ENCODE data around the gene NTSR1.

NTSR1 gene

DNA sequence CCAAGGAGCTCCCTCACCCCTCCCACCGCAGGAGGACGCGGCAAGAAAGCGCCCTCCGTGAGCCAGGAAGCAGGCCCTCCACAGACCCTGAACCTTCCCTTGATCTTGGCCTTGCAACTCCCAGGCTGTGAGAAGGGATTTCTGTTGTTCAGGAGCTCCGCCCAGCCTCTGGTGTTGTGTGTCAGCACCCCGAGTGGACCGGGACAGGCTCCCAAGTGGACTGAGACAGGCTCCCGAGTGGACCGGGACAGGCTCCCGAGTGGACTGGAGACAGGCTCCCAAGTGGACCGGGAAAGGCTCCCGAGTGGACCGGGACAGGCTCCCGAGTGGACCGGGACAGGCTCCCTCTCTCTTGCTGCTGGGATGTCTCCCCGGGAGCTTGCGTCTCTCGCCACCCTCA is 9.3 kb upstream of the NTSR1 start:
- TF ChIP-seq, protein P1, sequence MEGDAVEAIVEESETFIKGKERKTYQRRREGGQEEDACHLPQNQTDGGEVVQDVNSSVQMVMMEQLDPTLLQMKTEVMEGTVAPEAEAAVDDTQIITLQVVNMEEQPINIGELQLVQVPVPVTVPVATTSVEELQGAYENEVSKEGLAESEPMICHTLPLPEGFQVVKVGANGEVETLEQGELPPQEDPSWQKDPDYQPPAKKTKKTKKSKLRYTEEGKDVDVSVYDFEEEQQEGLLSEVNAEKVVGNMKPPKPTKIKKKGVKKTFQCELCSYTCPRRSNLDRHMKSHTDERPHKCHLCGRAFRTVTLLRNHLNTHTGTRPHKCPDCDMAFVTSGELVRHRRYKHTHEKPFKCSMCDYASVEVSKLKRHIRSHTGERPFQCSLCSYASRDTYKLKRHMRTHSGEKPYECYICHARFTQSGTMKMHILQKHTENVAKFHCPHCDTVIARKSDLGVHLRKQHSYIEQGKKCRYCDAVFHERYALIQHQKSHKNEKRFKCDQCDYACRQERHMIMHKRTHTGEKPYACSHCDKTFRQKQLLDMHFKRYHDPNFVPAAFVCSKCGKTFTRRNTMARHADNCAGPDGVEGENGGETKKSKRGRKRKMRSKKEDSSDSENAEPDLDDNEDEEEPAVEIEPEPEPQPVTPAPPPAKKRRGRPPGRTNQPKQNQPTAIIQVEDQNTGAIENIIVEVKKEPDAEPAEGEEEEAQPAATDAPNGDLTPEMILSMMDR (conservative IDR thresholded peaks at IDR 0.05; ENCODE audit: low read depth, low read length): no peak
- H3K4me3 ChIP-seq (IDR thresholded peaks at IDR 0.05; ENCODE audit: insufficient read depth, low read depth, low read length): no peak overlapping the region
- no peak overlapping the region for H2AFZ ChIP-seq (ENCODE audit: low read depth)
- peaks cover 97% of the 10 kb centered on the region for H3K27me3 ChIP-seq (ENCODE audit: insufficient read depth, low read depth)
- no peak overlapping the region for H3K4me2 ChIP-seq
- H3K79me2 ChIP-seq (ENCODE audit: insufficient read depth, low read depth): no peaks in the 10 kb centered on the region
- H3K4me1 ChIP-seq (ENCODE audit: low read depth, poor library complexity, severe bottlenecking): no peaks in the 10 kb centered on the region
- H3K27ac ChIP-seq: no peak overlapping the region
- no peaks in the 10 kb centered on the region for H3K36me3 ChIP-seq (ENCODE audit: insufficient read depth)
- H4K20me1 ChIP-seq (ENCODE audit: insufficient read depth): no peaks in the 10 kb centered on the region
- no peak overlapping the region for H3K9ac ChIP-seq

DNA sequence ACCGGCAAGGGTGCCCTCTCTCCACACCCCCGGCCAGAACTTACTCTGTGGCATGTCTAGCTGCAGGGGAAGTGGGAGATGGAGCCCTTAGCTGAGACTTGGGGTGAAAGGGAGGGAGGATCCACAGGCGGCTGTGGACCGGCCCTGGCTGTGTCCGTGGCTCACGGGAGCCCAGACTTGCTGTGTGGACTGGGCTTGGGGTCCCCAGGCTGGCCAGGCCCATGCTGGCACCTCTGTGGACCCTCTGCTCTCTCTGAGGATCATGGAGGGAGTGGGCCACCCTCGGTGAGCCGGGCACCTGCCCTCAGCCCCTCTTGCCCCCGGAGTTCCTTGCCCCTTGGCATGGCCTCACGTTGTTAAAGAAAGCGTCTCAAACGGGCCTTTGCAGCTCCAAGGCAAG is 8.9 kb upstream of the NTSR1 start:
- Histone ChIP-seq H3K36me3 (ENCODE audit: insufficient read depth) (no peaks in the 10 kb centered on the region), H3K4me3 (IDR thresholded peaks at IDR 0.05; ENCODE audit: insufficient read depth, low read depth, low read length) (no peak overlapping the region), H3K4me1 (ENCODE audit: low read depth, poor library complexity, severe bottlenecking) (no peaks in the 10 kb centered on the region), H2AFZ (ENCODE audit: low read depth) (no peak overlapping the region), H3K27me3 (ENCODE audit: insufficient read depth, low read depth) (peaks cover 97% of the 10 kb centered on the region), H3K9ac (no peak overlapping the region), H3K27ac (no peak overlapping the region), H3K4me2 (no peak overlapping the region), H4K20me1 (ENCODE audit: insufficient read depth) (no peaks in the 10 kb centered on the region), H3K79me2 (ENCODE audit: insufficient read depth, low read depth) (no peaks in the 10 kb centered on the region)
- TF ChIP-seq, protein P1 (conservative IDR thresholded peaks at IDR 0.05; ENCODE audit: low read depth, low read length): no peak

DNA sequence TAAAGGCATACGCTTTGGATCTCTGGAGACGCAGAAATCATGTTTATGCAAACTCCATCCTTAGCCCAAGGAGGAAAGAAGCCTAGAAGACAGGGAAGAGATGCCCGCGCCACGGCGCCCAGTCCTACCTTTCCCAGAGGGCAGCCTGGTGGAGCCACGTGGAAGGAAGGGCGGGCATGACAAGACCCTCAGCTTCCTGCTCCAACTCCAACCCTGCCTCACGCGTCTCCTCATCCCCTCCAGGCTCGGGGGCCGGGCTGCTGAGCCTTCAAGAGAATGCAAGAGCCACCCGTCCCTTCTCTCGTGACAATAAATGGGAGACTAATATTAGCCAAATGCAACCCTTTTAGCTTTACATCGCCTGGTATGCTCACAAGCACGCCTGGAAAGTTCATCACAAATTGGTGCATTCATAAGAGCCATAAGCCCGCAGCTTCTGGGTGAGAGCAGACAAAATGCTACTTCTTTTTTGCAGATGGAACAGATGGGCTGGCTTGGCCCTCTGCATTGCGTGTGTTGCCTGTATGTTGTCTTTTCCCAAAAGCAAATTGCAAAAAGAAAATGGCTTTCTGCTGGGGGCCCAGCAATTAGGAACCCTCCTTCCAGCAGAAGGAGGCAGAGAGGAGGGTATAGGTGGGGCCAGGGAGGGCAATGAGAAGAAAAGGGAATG is 8.2 kb upstream of the NTSR1 start:
- Histone ChIP-seq H3K4me1 (ENCODE audit: low read depth, poor library complexity, severe bottlenecking) (no peaks in the 10 kb centered on the region), H3K9ac (no peak overlapping the region), H3K79me2 (ENCODE audit: insufficient read depth, low read depth) (no peaks in the 10 kb centered on the region), H3K27ac (no peak overlapping the region), H3K4me2 (no peak overlapping the region), H3K27me3 (ENCODE audit: insufficient read depth, low read depth) (peaks cover 97% of the 10 kb centered on the region), H2AFZ (ENCODE audit: low read depth) (no peak overlapping the region), H3K4me3 (IDR thresholded peaks at IDR 0.05; ENCODE audit: insufficient read depth, low read depth, low read length) (no peak overlapping the region), H3K36me3 (ENCODE audit: insufficient read depth) (no peaks in the 10 kb centered on the region), H4K20me1 (ENCODE audit: insufficient read depth) (no peaks in the 10 kb centered on the region)
- TF ChIP-seq, protein P1 (conservative IDR thresholded peaks at IDR 0.05; ENCODE audit: low read depth, low read length): no peak

DNA sequence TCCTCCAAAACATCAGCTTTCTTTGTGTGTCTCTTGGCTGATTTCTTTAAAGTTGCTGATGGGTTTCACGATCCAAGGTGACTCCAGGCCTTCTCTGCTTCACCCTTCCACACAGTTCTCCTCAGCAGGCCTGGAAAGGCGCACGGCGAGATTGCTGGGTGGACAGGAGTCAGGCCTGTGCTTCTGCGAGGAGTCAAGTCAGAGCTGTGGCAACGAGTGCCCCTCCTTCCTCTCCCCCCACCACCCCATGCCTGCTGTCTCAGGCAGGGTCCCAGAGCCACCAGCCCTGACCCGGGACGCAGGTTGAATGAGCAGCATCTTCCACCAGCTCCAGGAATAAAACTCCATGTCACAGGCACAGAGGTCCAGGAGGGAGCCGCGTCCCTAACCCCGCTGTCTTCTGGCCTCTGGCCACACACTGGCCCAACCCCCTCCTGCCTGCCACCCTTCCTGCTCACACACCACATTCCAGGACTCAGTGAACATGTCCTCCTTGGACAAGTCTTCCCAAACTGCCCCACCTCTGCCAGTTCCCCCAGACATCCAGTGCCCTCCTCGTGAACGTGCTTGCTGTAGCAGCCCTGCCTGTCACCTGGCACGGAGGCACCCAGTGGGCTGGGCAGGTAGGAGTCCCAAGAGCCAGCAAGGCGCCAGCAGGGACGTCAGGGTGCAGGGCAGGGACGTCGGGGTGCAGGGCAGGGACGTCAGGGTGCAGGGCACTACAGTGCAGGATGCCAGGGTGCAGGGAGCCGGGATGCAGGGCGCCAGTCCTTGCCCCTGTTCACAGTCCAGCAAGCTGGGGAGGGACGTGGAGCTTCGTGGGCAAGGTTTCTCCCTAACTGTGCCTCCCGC is 7.2 kb upstream of the NTSR1 start:
- Histone ChIP-seq H3K79me2 (ENCODE audit: insufficient read depth, low read depth) (no peaks in the 10 kb centered on the region), H3K36me3 (ENCODE audit: insufficient read depth) (no peaks in the 10 kb centered on the region), H3K4me3 (IDR thresholded peaks at IDR 0.05; ENCODE audit: insufficient read depth, low read depth, low read length) (no peak overlapping the region), H3K27me3 (ENCODE audit: insufficient read depth, low read depth) (peaks cover 97% of the 10 kb centered on the region), H3K9ac (no peak overlapping the region), H4K20me1 (ENCODE audit: insufficient read depth) (no peaks in the 10 kb centered on the region), H3K27ac (no peak overlapping the region), H2AFZ (ENCODE audit: low read depth) (no peak overlapping the region), H3K4me2 (no peak overlapping the region), H3K4me1 (ENCODE audit: low read depth, poor library complexity, severe bottlenecking) (no peaks in the 10 kb centered on the region)
- TF ChIP-seq, protein P1 (conservative IDR thresholded peaks at IDR 0.05; ENCODE audit: low read depth, low read length): no peak
